ENCODE measurements around the gene PFKFB1.

GRCh38 chrX:54994668-54995351, 822 bp upstream of the PFKFB1 start:
- TF ChIP-seq EZH2 (IDR thresholded peaks at IDR 0.05; ENCODE audit: borderline replicate concordance, low read depth, low read length, poor library complexity, severe bottlenecking) (no peak), CTCF (conservative IDR thresholded peaks at IDR 0.05; ENCODE audit: low read depth, low read length) (no peak)
